NB4 (cell line): ENCODE results near the gene NAT8.
"Not testable (repeated sequence)": the region's sequence is repeated elsewhere in the genome, so short reads cannot be mapped to it uniquely, and the experiment has no call there.

Source experiments
- CTCF ChIP-seq: IDR thresholded peaks from one replicate; pipeline ENCODE4 v1.5.1; 2012; ENCODE audit warnings: low read depth, low read length
- MYC ChIP-seq: IDR thresholded peaks from 2 replicates; pipeline ENCODE4 v1.6.1; 2011; ENCODE audit warnings: low read depth, low read length
- POLR2A ChIP-seq: IDR thresholded peaks from 2 replicates; pipeline ENCODE4 v1.6.1; 2011; ENCODE audit warnings: mild to moderate bottlenecking; ENCODE audit not compliant: insufficient read length; ENCODE audit errors: extremely low read depth
- TF ChIP-seq, protein P1 (sequence below): IDR thresholded peaks from 2 replicates; pipeline ENCODE4 v1.6.1; 2011; ENCODE audit warnings: low read depth, low read length

GRCh38 chr2:73676211-73676610 is 34.0 kb upstream of the NAT8 start:
- TF ChIP-seq POLR2A, CTCF, MYC: not testable (repeated sequence)
- TF ChIP-seq, protein P1, sequence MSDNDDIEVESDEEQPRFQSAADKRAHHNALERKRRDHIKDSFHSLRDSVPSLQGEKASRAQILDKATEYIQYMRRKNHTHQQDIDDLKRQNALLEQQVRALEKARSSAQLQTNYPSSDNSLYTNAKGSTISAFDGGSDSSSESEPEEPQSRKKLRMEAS, result not testable (repeated sequence)
